ENCODE measurements around the gene PTHLH. TPM values are rescaled to one million over a fixed set of nuclear protein-coding genes. Genes with fewer than 3 reads are reported as not detected.

PTHLH gene
- total RNA-seq, 1 experiment from 2014 or later, result 0.35 TPM

- no peaks in the 10 kb centered on the region for H3K27me3 ChIP-seq (ENCODE audit: insufficient read depth, low read length)
- H3K4ac ChIP-seq (ENCODE audit: low read depth, low read length), result no peak overlapping the region
- H3K4me2 ChIP-seq (ENCODE audit: insufficient read depth, insufficient read length, low read length), result no peak overlapping the region
- Mint-ChIP-seq H3K4me1 (peaks cover 16 to 18% of the 10 kb centered on the region in 2 experiments), H3K4me3 (no peak overlapping the region), H3K9me3 (no peaks in the 10 kb centered on the region), H3K36me3 (ENCODE audit: insufficient read depth in 1 of 3, low read depth in 3 of 3) (no peaks in the 10 kb centered on the region), H3K27me3 (ENCODE audit: low read depth) (peaks cover 2% of the 10 kb centered on the region), H3K27ac (no peak overlapping the region)
- no peak overlapping the region for H2AK5ac ChIP-seq (ENCODE audit: insufficient read length, low read length)
- no peak overlapping the region for H3K18ac ChIP-seq (ENCODE audit: insufficient read length, low read depth, low read length)
- no CpG with 5 or more reads among the region's 3 CpGs for WGBS (ENCODE audit: extremely low coverage, insufficient read length, low lambda C conversion rate)
- H3K79me1 ChIP-seq (ENCODE audit: insufficient read depth, low read depth, low read length, poor library complexity, severe bottlenecking), result no peaks in the 10 kb centered on the region
- no peak overlapping the region for H2BK12ac ChIP-seq (ENCODE audit: insufficient read length, low read depth, low read length)
- H3K23me2 ChIP-seq (ENCODE audit: insufficient read length, low read depth, low read length, poor library complexity, severe bottlenecking), result no peaks in the 10 kb centered on the region
- no peak overlapping the region for H2BK120ac ChIP-seq (ENCODE audit: low read depth, low read length, poor library complexity, severe bottlenecking)
- no peak overlapping the region for H2BK5ac ChIP-seq (ENCODE audit: insufficient read length, low read length)
- no peak overlapping the region for H4K8ac ChIP-seq (replicated peaks; ENCODE audit: insufficient read length, low read depth, low read length)
- no peaks in the 10 kb centered on the region for H4K20me1 ChIP-seq (ENCODE audit: control insufficient read depth, insufficient read depth, insufficient read length)
- H3T11ph ChIP-seq (ENCODE audit: low read length), result no peak overlapping the region
- H3K23ac ChIP-seq (ENCODE audit: insufficient read length, low read depth, low read length), result no peak overlapping the region
- H4K91ac ChIP-seq (ENCODE audit: insufficient read length, low read depth, low read length), result no peak overlapping the region
- H3K4me1 ChIP-seq (ENCODE audit: insufficient read depth, low read length), result peaks cover 3% of the 10 kb centered on the region; the same call in 1 of the 2 replicates
- no peak overlapping the region for H3K27ac ChIP-seq (ENCODE audit: insufficient read length, low read depth, low read length)
- no peaks in the 10 kb centered on the region for H3K79me2 ChIP-seq (ENCODE audit: insufficient read depth, low read length)
- no peak overlapping the region for H2AFZ ChIP-seq (ENCODE audit: low read length)
- no peak overlapping the region for H2BK20ac ChIP-seq (ENCODE audit: low read depth, low read length, poor library complexity, severe bottlenecking)
- H3K14ac ChIP-seq (ENCODE audit: insufficient read depth, low read length), result no peak overlapping the region
- no peak overlapping the region for H3K9ac ChIP-seq (ENCODE audit: extremely low read depth, insufficient read length, low read length)
- H3K9me3 ChIP-seq (ENCODE audit: control insufficient read depth, low read depth, low read length), result no peaks in the 10 kb centered on the region
- DNase-seq, result no peak
- no peak for TF ChIP-seq CTCF (conservative IDR thresholded peaks at IDR 0.05)
- H3K56ac ChIP-seq (ENCODE audit: insufficient read length, low read depth, low read length), result no peak overlapping the region
- H2BK15ac ChIP-seq (ENCODE audit: low read depth, low read length), result no peak overlapping the region
- H4K5ac ChIP-seq (ENCODE audit: insufficient read length, low read depth, low read length), result no peak overlapping the region
Observed at GRCh38 chr12:27953817-27954216, 18.7 kb downstream of the PTHLH start.

Data from H9 (cell line).